Measurements from ENCODE around the gene SMAD6. TPM values are rescaled to one million over a fixed set of nuclear protein-coding genes. Genes with fewer than 3 reads are reported as not detected.

The SMAD6 gene
- total and polyA plus RNA-seq, 9 donors: 3.8 to 20.3 (median 13.9) TPM

DNA sequence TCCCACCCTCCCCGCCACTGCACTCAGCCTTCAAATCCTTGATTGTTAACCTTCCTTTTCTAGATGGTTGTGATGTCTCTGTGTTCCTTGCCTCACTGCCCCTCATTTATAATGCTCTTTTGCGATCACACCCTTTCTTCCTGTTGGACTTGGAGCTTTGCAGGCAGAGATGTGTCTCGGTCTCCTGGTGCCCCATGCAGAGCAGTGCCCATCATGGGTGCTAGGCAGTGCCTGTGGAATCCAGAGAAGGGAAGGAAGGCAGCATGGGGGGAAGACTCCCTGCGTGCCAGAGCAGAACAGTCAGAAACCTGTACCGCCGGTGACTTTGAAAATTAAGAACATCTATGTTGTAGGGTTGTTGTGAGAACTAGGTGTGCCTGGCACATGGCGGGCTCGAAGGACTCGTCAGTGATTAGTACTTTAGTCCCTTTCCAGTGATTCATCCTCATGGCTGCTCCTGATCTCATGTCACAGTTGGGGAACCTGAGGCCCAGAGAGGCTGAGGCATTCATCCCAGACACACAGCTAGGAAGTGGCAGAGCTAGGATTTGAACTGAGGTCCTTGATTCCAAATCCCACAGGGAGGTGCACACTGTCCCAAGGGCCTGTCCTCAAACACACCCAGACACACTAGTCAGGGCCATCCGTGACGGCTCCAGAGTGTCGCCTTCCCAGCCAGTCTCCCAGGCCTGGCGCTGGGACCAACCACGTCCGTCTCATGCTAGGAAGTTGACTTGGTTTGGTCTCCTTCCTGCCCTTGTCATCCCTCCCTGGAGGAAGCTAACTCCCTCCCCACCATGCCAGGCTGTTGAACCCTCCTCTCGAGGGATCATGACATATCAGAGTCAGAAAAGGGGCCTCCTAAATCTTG lies 58.3 kb downstream of the SMAD6 start:
- DNase-seq: peak in 1 of 5 donors; percentile 39
- TF ChIP-seq, protein P1, sequence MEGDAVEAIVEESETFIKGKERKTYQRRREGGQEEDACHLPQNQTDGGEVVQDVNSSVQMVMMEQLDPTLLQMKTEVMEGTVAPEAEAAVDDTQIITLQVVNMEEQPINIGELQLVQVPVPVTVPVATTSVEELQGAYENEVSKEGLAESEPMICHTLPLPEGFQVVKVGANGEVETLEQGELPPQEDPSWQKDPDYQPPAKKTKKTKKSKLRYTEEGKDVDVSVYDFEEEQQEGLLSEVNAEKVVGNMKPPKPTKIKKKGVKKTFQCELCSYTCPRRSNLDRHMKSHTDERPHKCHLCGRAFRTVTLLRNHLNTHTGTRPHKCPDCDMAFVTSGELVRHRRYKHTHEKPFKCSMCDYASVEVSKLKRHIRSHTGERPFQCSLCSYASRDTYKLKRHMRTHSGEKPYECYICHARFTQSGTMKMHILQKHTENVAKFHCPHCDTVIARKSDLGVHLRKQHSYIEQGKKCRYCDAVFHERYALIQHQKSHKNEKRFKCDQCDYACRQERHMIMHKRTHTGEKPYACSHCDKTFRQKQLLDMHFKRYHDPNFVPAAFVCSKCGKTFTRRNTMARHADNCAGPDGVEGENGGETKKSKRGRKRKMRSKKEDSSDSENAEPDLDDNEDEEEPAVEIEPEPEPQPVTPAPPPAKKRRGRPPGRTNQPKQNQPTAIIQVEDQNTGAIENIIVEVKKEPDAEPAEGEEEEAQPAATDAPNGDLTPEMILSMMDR (IDR thresholded peaks at IDR 0.05): no peak
- TF ChIP-seq POLR2A (IDR thresholded peaks at IDR 0.05): no peak
- Histone ChIP-seq H3K4me1 (ENCODE audit: insufficient read depth) (peaks cover 44% of the 10 kb centered on the region), H3K4me3 (no peak overlapping the region), H3K36me3 (no peaks in the 10 kb centered on the region), H3K9me3 (no peaks in the 10 kb centered on the region), H3K27ac (peak overlapping the region in 1 of 2 donors; percentile 79), H3K27me3 (no peaks in the 10 kb centered on the region)
- WGBS, 3 donors: 83 to 89% (median 88%) methylated on average over 16 of the region's 16 CpGs
- intact Hi-C loops (cut with DNase I): no loop called here

DNA sequence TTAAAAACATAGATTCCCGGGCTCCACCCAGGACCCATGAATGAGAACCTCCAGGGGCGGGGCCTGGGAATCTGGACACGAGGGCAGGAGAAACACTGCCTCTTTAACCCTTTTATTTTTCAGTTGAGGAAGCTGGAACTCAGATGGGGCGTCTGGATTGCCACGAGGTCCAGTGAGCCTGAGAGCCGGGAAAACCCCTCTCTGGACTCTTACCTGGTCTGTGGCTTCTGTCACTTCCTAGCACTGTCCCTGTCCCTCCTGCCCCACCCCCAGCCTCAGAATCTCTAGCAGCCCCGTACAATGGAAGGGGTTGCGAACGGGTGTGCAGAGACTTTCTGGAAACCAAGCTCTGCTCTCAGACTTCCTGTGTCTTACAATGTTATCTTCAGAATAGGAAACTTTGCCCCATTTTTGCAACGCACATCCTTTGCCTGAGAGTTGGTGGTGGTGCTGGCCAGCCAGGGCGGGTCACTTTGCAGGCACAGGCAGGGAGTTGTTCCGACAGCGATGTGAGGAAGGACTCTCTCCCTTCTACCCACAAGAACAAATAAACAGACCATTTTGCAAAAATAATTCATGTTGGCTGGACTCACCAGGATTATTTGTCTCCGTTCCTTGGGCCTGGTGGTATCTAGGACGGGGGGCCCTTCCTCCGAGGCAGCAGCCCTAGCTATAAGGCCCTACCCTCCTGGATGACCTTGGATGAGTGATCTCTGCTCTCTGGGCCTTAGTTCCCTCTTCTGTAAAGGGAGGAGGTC lies 59.1 kb downstream of the SMAD6 start:
- peaks cover 44% of the 10 kb centered on the region for H3K4me1 ChIP-seq (ENCODE audit: insufficient read depth)
- intact Hi-C loops (cut with DNase I): no loop called here
- peak overlapping the region in 1 of 2 donors; percentile 79 for H3K27ac ChIP-seq
- peak in 1 of 5 donors; percentile 57 for DNase-seq
- no peaks in the 10 kb centered on the region for H3K36me3 ChIP-seq
- H3K9me3 ChIP-seq: no peaks in the 10 kb centered on the region
- TF ChIP-seq EP300 (IDR thresholded peaks at IDR 0.05): no peak
- TF ChIP-seq POLR2A (IDR thresholded peaks at IDR 0.05): no peak
- TF ChIP-seq, protein P1 (IDR thresholded peaks at IDR 0.05): no peak
- 17 to 33% (median 25%) methylated on average over 16 of the region's 16 CpGs for WGBS, 3 donors
- no peaks in the 10 kb centered on the region for H3K27me3 ChIP-seq
- H3K4me3 ChIP-seq: no peak overlapping the region

DNA sequence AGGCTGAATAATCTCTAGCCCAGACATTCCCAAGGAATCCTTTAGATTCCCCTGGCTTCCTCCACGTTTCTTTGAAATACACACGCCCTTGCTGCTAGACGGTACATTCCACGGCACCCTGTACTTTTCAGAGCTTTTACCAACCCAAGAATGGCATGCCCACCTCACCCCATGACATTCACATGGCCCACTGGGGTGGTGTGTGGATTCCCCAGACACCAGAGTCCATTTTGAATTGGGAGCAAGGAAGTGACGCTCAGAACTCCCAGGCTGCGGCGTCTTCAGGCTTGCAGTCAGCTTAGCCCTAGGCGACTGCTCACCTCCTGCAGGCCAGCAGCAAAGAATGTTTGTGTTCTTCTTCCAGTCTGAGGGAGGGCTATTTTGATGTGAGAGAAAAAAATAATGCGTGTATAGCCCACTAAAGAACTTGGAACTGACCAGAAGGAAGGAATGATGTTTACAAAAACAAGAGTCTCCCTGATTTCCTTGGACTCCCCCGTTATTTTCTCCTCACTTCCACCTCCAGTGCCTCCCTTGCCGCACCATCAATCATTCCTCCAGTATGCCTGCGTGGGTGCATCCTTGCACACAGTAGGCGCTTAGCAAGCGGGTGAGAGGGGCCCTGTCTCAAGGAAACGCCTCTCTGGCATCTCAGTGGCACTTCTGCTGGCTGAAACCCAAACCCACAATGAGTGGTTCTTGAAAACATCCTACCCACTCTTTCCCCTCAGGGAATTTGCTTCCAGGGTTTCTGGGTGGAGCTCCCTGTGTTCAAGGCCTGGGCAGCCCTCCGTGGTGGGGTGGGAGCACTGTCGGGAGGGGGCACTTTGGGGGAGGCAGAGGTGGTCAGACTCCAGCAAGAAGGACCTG lies 59.9 kb downstream of the SMAD6 start:
- intact Hi-C loops (cut with DNase I): no loop called here
- WGBS, 3 donors: 12 to 25% (median 24%) methylated on average over 17 of the region's 17 CpGs

More for the DNA sequence above, 59.9 kb downstream of the SMAD6 start:
- no peaks in the 10 kb centered on the region for H3K9me3 ChIP-seq
- no peak overlapping the region for H3K4me3 ChIP-seq
- peak in 1 of 5 donors; percentile 57 for DNase-seq
- no peaks in the 10 kb centered on the region for H3K27me3 ChIP-seq
- no peaks in the 10 kb centered on the region for H3K36me3 ChIP-seq
- H3K4me1 ChIP-seq (ENCODE audit: insufficient read depth): peaks cover 37% of the 10 kb centered on the region
- H3K27ac ChIP-seq: peak overlapping the region in 1 of 2 donors; percentile 79
- TF ChIP-seq, protein P1 (IDR thresholded peaks at IDR 0.05): no peak
- TF ChIP-seq POLR2A (IDR thresholded peaks at IDR 0.05) (no peak), EP300 (IDR thresholded peaks at IDR 0.05) (no peak)
